ENCODE measurements around the gene NCOA4. TPM values are rescaled to one million over a fixed set of nuclear protein-coding genes. Genes with fewer than 3 reads are reported as not detected.
"Not testable (repeated sequence)": the region's sequence is repeated elsewhere in the genome, so short reads cannot be mapped to it uniquely, and the experiment has no call there.

The NCOA4 gene
- total and polyA plus RNA-seq, 2 of the 8 experiments (the other 6 are each of a cell fraction or from before 2014, with no cell fraction given), result 28.9 to 65.2 TPM

GRCh38 chr10:45983538-45984186 lies 46.8 kb downstream of the NCOA4 start:
- FAIRE-seq; POLR2A ChIA-PET (ENCODE audit: partially characterized antibody); H3K18ac ChIP-seq (ENCODE audit: extremely low read depth, low read length); H3K4me2 ChIP-seq (ENCODE audit: insufficient read depth in 1 of 2, low read depth in 2 of 2, low read length in 2 of 2); H4K5ac ChIP-seq (ENCODE audit: insufficient read length, low read depth, low read length); H3K27me3 ChIP-seq (replicated peaks in 1 of 4; ENCODE audit: control insufficient read depth in 3 of 4, extremely low read depth in 1 of 4, insufficient read depth in 3 of 4, low read length in 3 of 4); H3K4me1 ChIP-seq (replicated peaks in 1 of 4; ENCODE audit: control insufficient read depth in 3 of 4, insufficient read depth in 4 of 4, low read length in 3 of 4); H2AK5ac ChIP-seq (ENCODE audit: low read depth, low read length); H3K4me3 ChIP-seq (ENCODE audit: extremely low read depth in 1 of 4, insufficient read depth in 2 of 4, low read depth in 3 of 4, low read length in 4 of 4); H3K23ac ChIP-seq (ENCODE audit: insufficient read length); H2BK12ac ChIP-seq (ENCODE audit: low read depth, low read length); H3K79me1 ChIP-seq (ENCODE audit: low read depth, low read length); DNase-seq (ENCODE audit: low read depth in 1 of 2, low spot score in 2 of 2); H2BK120ac ChIP-seq (replicated peaks; ENCODE audit: low read depth, low read length); CTCF ChIA-PET (ENCODE audit: partially characterized antibody); H3K27ac ChIP-seq (ENCODE audit: low read depth, low read length); H3K9me3 ChIP-seq (ENCODE audit: insufficient read depth in 2 of 2, low read depth in 1 of 2, low read length in 1 of 2); H2BK5ac ChIP-seq (ENCODE audit: low read depth, low read length); H2AFZ ChIP-seq (ENCODE audit: low read length); H3K56ac ChIP-seq (replicated peaks; ENCODE audit: insufficient read length, low read depth, low read length); H3K23me2 ChIP-seq (ENCODE audit: low read depth, low read length); H3K9ac ChIP-seq (replicated peaks in 1 of 4; ENCODE audit: extremely low read depth in 1 of 4, low read depth in 3 of 4, low read length in 3 of 4); H3K4ac ChIP-seq (replicated peaks; ENCODE audit: insufficient read length, low read depth, low read length); H3K14ac ChIP-seq (ENCODE audit: insufficient read length); H4K8ac ChIP-seq (ENCODE audit: extremely low read depth, insufficient read depth, low read length); H2BK15ac ChIP-seq (ENCODE audit: low read length); H4K20me1 ChIP-seq (replicated peaks in 1 of 2; ENCODE audit: control insufficient read depth in 1 of 2, insufficient read depth in 2 of 2, low read length in 2 of 2); H2BK20ac ChIP-seq (ENCODE audit: low read length); H4K91ac ChIP-seq (replicated peaks; ENCODE audit: insufficient read length, low read length): not testable (repeated sequence)
- Histone ChIP-seq H3K79me2 (ENCODE audit: control insufficient read depth in 1 of 2, insufficient read depth in 2 of 2, low read length in 2 of 2) (peaks cover 0 to 11% of the 10 kb centered on the region in 2 experiments; a peak in 2 of 4 replicates), H3K36me3 (ENCODE audit: control insufficient read depth in 2 of 4, insufficient read depth in 4 of 4, low read length in 3 of 4) (peaks cover 0 to 20% (median 8%) of the 10 kb centered on the region in 4 experiments; a peak in 5 of 8 replicates)
- 87% methylated on average over 4 of the region's 6 CpGs; no CpG with 5 or more reads in 1 of the 2 experiments for WGBS, 2 experiments (ENCODE audit: extremely low coverage in 1 of 2, insufficient coverage in 1 of 2, insufficient read length in 1 of 2, insufficient replicate concordance in 2 of 2, low coverage in 1 of 2, low lambda C conversion rate in 2 of 2, missing lambda C conversion rate in 1 of 2)
- TF ChIP-seq, protein P1, sequence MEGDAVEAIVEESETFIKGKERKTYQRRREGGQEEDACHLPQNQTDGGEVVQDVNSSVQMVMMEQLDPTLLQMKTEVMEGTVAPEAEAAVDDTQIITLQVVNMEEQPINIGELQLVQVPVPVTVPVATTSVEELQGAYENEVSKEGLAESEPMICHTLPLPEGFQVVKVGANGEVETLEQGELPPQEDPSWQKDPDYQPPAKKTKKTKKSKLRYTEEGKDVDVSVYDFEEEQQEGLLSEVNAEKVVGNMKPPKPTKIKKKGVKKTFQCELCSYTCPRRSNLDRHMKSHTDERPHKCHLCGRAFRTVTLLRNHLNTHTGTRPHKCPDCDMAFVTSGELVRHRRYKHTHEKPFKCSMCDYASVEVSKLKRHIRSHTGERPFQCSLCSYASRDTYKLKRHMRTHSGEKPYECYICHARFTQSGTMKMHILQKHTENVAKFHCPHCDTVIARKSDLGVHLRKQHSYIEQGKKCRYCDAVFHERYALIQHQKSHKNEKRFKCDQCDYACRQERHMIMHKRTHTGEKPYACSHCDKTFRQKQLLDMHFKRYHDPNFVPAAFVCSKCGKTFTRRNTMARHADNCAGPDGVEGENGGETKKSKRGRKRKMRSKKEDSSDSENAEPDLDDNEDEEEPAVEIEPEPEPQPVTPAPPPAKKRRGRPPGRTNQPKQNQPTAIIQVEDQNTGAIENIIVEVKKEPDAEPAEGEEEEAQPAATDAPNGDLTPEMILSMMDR (IDR thresholded peaks at IDR 0.05; ENCODE audit: control extremely low read depth in 1 of 3, insufficient read depth in 1 of 3, low read depth in 1 of 3, low read length in 3 of 3), result peak in 1 of 3 experiments; percentile 10; a peak in 2 of 4 replicates
- TF ChIP-seq RAD21 (IDR thresholded peaks at IDR 0.05 in 1 of 2, conservative IDR thresholded peaks at IDR 0.05 in 1 of 2; ENCODE audit: low read depth in 2 of 2, low read length in 2 of 2), result peak; percentile 17 to 28; a peak in 3 of 4 replicates
